Measurements from ENCODE around the gene CSMD2. TPM values are rescaled to one million over a fixed set of nuclear protein-coding genes. Genes with fewer than 3 reads are reported as not detected.

Gene CSMD2
- total RNA-seq, 3 donors from 2014 or later, result 0.12 to 0.41 (median 0.28) TPM

DNA sequence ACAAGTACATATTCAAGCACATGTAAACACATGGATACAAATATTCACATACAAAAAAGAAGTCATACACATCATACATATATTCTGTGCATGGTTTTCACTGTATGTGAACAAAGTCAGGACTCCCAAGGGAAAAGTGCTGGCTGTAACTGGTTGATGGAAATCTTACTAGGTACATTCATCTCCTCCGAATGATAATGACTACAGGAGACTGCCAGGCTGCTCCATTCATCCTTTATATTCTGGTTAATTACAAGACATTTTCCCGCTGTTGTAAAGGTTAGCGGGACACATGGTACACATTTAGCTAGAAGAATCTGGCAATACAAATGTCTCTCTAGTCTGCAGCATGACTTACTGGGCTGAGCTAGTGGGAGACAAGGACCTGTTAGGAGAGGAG lies 327.4 kb downstream of the CSMD2 start:
- Histone ChIP-seq H3K36me3 (ENCODE audit: low read depth) (no peaks in the 10 kb centered on the region), H3K9me3 (no peaks in the 10 kb centered on the region), H3K4me3 (no peak overlapping the region), H3K4me1 (ENCODE audit: low read depth) (no peaks in the 10 kb centered on the region)
- DNase-seq (no peak), ATAC-seq (no peak)
- TF ChIP-seq, protein P1, sequence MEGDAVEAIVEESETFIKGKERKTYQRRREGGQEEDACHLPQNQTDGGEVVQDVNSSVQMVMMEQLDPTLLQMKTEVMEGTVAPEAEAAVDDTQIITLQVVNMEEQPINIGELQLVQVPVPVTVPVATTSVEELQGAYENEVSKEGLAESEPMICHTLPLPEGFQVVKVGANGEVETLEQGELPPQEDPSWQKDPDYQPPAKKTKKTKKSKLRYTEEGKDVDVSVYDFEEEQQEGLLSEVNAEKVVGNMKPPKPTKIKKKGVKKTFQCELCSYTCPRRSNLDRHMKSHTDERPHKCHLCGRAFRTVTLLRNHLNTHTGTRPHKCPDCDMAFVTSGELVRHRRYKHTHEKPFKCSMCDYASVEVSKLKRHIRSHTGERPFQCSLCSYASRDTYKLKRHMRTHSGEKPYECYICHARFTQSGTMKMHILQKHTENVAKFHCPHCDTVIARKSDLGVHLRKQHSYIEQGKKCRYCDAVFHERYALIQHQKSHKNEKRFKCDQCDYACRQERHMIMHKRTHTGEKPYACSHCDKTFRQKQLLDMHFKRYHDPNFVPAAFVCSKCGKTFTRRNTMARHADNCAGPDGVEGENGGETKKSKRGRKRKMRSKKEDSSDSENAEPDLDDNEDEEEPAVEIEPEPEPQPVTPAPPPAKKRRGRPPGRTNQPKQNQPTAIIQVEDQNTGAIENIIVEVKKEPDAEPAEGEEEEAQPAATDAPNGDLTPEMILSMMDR (IDR thresholded peaks at IDR 0.05), result no peak
- intact Hi-C loops (cut with DNase I, micrococcal nuclease), result no loop called here

DNA sequence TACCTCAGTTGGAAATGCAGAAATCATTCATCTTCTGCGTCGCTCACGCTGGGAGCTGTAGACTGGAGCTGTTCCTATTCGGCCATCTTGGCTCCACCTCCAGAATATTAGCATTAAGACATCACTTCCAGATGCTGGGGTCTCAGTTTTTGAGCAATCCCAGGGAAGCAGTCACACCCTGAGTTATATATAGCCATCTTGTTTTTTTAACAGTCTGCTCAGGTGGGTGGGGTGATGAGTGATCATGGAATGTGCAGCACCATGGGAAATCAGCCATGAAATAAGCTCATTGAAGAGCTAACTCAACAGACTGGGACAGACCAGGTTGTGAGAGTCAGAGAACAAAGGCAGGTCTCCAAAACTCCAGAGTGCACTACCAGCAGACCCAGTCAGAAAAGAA lies 328.1 kb downstream of the CSMD2 start:
- TF ChIP-seq, protein P1 (IDR thresholded peaks at IDR 0.05), result no peak
- no peaks in the 10 kb centered on the region for H3K36me3 ChIP-seq (ENCODE audit: low read depth)
- no peaks in the 10 kb centered on the region for H3K9me3 ChIP-seq
- no peak overlapping the region for H3K4me3 ChIP-seq
- H3K4me1 ChIP-seq (ENCODE audit: low read depth), result no peaks in the 10 kb centered on the region
- ATAC-seq, result no peak
- DNase-seq, result no peak
- intact Hi-C loops (cut with DNase I, micrococcal nuclease), result no loop called here

DNA sequence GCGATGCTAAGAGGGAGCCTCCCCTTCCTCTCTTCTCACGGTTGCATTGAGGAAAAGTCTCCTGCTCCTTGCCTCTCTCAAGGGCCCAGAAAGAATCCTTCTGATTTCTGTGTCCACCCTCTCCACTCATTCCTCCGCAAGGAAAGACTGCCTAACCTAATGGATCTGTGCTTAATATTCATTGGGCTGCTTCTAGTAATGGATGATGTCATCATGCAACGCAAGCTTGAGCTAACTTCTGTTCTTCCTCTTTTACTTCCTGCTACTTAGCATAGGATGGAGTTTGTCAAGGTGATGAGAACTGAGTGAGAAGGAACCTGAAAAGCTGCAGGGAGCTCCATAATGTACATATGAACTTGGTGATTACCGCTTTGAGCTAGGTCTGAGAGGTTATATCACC lies 336.4 kb downstream of the CSMD2 start:
- no peaks in the 10 kb centered on the region for H3K4me1 ChIP-seq (ENCODE audit: low read depth)
- DNase-seq (no peak), ATAC-seq (no peak)
- intact Hi-C loops (cut with DNase I, micrococcal nuclease), result no loop called here
- no peaks in the 10 kb centered on the region for H3K9me3 ChIP-seq
- TF ChIP-seq, protein P1 (IDR thresholded peaks at IDR 0.05), result no peak
- H3K36me3 ChIP-seq (ENCODE audit: low read depth), result no peaks in the 10 kb centered on the region
- no peak overlapping the region for H3K4me3 ChIP-seq

DNA sequence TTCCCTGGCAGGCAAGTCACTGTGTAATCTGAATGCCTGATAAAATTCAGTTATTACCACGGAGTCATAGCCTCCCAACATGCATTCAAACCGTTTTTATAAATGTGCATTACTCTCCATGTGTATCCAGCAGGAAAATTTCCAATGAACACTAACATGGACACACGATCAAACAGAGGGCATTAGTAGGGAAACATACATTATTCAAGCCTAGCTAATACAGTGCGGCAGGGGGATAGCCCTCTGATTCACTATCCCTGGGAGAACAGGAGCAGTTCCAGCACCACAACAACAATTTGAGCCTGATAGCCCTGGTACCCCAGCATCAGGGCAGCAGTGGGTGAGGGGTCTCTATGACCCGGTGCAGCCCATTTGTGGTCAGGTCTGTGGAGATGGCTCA lies 337.0 kb downstream of the CSMD2 start:
- ATAC-seq, result no peak
- intact Hi-C loops (cut with DNase I, micrococcal nuclease), result no loop called here
- TF ChIP-seq, protein P1 (IDR thresholded peaks at IDR 0.05), result no peak
- no peak for DNase-seq
- Histone ChIP-seq H3K4me1 (ENCODE audit: low read depth) (no peaks in the 10 kb centered on the region), H3K4me3 (no peak overlapping the region), H3K36me3 (ENCODE audit: low read depth) (no peaks in the 10 kb centered on the region), H3K9me3 (no peaks in the 10 kb centered on the region)

DNA sequence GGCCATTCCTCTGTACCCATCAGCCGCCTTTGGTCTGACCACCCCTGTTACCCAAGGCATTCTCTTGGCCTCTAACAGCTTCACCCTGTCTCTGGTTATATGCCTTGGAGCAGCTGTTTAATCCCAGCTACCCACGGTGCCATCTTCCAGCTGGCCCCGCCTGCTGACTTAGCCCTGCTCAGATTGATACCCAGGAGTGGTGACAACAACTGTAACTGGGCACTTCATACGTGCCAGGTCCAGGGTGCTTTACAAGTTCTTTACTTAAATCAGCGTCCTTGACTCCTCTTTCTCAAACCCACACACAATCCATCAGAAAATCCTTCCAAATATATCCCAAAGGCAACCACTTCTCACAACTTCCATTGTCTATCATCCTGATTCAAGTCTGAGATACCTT lies 338.3 kb downstream of the CSMD2 start:
- Histone ChIP-seq H3K9me3 (no peaks in the 10 kb centered on the region), H3K4me3 (no peak overlapping the region), H3K4me1 (ENCODE audit: low read depth) (no peaks in the 10 kb centered on the region), H3K36me3 (ENCODE audit: low read depth) (no peaks in the 10 kb centered on the region)
- intact Hi-C loops (cut with DNase I, micrococcal nuclease), result no loop called here
- TF ChIP-seq, protein P1 (IDR thresholded peaks at IDR 0.05), result no peak
- DNase-seq, result no peak
- ATAC-seq, result no peak

DNA sequence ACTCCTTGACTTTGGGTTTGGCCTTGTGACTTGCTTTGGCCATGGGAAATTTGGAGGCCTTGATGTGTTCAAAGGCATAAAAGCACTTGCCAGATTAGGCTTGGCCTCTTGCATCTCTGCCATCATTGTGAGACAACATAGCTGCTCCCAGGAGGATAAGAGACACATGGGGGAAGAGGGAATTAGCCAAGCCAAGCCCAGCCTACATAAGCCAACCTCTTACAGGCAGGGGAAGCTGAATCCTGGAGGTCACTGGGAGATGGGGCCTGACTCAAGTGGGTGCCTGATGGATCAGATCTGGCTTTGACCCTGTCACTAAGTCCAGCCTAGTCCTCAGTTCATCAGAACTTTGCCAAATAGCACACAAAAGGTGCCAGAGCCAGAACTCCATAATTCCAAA lies 338.7 kb downstream of the CSMD2 start:
- ATAC-seq, result no peak
- intact Hi-C loops (cut with DNase I, micrococcal nuclease), result no loop called here
- TF ChIP-seq, protein P1 (IDR thresholded peaks at IDR 0.05), result no peak

More for the DNA sequence above, 338.7 kb downstream of the CSMD2 start:
- Histone ChIP-seq H3K9me3 (no peaks in the 10 kb centered on the region), H3K4me3 (no peak overlapping the region), H3K36me3 (ENCODE audit: low read depth) (no peaks in the 10 kb centered on the region), H3K4me1 (ENCODE audit: low read depth) (no peaks in the 10 kb centered on the region)
- DNase-seq, result no peak

All from mucosa of descending colon (tissue), 3 donors.